Skeletal muscle cell (primary cell): ENCODE measurements around the gene FASN.
A peak's percentile ranks its signal among the peaks of the same experiment; 100 is the strongest.

ENCODE experiments used
- DNase-seq: peaks from one replicate; pipeline ENCODE4 v3.0.0-alpha.2; 2010; ENCODE audit warnings: low read depth
- H3K4me3 ChIP-seq: 2 replicates; pipeline ENCODE4 v1.5.1; 2011; ENCODE audit warnings: low read depth, mild to moderate bottlenecking, control low read depth, low read length, moderate library complexity

Gene FASN

GRCh38 chr17:82036634-82037091 is 61.4 kb downstream of the FASN start:
- peak overlapping the region; percentile 67 for H3K4me3 ChIP-seq
- no peak for DNase-seq

DNA sequence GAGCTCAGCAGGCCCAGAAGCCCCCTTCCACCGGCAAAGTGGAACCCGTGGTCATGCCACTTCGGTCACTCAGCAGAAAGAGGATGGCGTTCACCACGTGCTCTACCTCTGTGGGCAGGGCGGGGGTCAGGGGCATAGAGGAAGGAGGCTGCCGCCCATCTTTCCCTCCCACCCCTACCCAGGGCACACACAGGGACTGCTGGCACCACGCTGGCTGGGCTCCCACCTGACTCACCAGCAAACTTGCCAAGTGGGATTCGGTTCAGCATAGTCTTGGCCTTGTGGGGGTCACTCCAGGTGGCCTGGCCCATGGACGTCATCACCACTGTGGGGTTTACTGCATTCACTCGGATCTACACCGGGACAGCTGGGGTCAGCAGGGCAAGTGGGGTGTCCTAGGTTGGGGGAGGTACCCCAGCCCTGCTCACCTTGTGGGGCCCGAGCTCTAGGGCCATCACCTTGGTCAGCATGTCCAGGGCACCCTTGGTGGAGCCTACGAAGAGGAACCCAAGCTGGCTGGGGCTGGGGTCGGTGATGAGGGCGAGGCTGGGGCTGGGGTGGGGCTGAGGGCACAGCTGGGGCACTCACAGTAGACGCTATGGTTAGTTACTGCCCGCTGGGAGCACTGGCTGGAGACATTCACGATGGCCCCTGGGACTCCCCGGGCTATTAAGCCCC is 61.9 kb downstream of the FASN start:
- H3K4me3 ChIP-seq = peak overlapping the region; percentile 67
- no peak for DNase-seq

- no peak overlapping the region for H3K4me3 ChIP-seq
- no peak for DNase-seq
These were observed 62.5 kb downstream of the FASN start for GRCh38 chr17:82035488-82035887.

GRCh38 chr17:82034371-82035011 is 63.5 kb downstream of the FASN start:
- no peak for DNase-seq
- H3K4me3 ChIP-seq = no peak overlapping the region

- H3K4me3 ChIP-seq = no peak overlapping the region
- DNase-seq = no peak
These were observed 64.5 kb downstream of the FASN start for GRCh38 chr17:82033359-82034085.

GRCh38 chr17:82031885-82032627 is 66.0 kb downstream of the FASN start:
- H3K4me3 ChIP-seq = peak overlapping the region; percentile 74
- no peak for DNase-seq

GRCh38 chr17:82031303-82031884 is 66.6 kb downstream of the FASN start, which contains the start of gene RAC3:
Gene RAC3 (plus strand): TSS chr17:82031678. CDS start chr17:82031762, 84 bp downstream.
- peak within 1 kb of the TSS; percentile 74 for H3K4me3 ChIP-seq
- no peak for DNase-seq

GRCh38 chr17:82030470-82031302 is 67.3 kb downstream of the FASN start:
- DNase-seq = peak; percentile 57
- H3K4me3 ChIP-seq = peak overlapping the region; percentile 62

DNA sequence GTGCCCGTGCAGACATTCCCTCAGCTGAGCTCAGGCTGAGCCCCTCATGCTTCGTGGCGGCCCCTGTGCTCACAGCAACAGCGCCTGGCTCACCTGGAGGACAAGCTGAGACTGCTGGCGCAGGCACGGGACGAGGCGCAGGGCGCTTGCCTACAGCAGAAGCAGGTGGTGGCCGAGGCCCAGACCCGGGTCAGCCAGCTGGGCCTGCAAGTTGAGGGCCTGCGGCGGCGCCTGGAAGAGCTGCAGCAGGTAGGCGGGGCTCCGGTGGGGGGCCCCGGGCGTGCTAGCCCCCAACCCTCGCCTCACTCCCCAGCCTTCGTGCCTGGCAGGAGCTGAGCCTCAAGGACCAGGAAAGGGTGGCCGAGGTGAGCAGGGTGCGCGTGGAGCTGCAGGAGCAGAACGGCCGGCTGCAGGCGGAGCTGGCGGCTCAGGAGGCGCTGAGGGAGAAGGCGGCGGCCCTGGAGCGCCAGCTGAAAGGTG is 68.0 kb downstream of the FASN start:
- DNase-seq = no peak
- no peak overlapping the region for H3K4me3 ChIP-seq

DNA sequence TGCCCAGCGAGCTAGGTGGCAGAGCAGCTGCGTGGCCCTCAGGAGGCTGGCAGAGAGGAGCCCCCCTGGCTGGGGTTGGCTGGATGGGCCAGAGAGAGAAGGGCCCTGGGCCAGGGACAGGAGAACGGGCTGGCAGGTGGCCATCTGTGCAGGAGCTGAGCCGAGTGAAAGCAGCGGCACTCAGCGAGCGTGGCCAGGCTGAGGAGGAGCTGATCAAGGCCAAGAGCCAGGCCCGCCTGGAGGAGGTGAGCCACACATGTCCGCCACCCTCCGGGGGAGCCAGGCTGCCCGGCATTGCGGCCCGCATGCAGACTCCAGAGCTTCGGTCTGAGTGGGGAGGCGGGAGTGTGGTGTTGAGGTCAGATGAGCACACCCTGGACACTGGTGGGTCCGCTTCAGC is 68.6 kb downstream of the FASN start:
- DNase-seq = no peak

DNA sequence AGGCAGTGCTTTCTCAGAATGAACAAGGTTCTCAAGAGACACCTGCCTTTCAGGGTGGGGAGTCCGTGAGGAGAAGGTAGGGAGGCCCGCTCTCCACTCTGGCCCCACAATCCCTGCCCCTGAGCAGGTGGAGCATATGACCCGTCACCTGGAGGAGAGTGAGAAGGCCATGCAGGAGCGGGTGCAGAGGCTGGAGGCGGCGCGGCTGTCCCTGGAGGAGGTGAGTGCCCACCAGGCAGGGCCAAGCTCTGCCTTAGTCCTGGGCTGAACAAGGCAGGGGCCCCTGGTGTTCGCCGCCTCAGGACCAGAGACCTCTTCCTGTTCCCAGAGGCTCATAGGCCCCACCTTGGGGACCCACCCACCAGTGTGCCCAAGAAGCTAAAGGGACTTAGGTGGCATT is 69.1 kb downstream of the FASN start:
- no peak overlapping the region for H3K4me3 ChIP-seq

More for the DNA sequence above, 68.6 kb downstream of the FASN start:
- no peak overlapping the region for H3K4me3 ChIP-seq

More for the DNA sequence above, 69.1 kb downstream of the FASN start:
- DNase-seq = no peak
